ENCODE data around the gene ZNF544. TPM values are rescaled to one million over a fixed set of nuclear protein-coding genes. Genes with fewer than 3 reads are reported as not detected.
"Not testable (repeated sequence)": the region's sequence is repeated elsewhere in the genome, so short reads cannot be mapped to it uniquely, and the experiment has no call there.

The ZNF544 gene
- total and polyA plus RNA-seq, 2 donors from 2014 or later = 19.4 to 39.3 TPM

DNA sequence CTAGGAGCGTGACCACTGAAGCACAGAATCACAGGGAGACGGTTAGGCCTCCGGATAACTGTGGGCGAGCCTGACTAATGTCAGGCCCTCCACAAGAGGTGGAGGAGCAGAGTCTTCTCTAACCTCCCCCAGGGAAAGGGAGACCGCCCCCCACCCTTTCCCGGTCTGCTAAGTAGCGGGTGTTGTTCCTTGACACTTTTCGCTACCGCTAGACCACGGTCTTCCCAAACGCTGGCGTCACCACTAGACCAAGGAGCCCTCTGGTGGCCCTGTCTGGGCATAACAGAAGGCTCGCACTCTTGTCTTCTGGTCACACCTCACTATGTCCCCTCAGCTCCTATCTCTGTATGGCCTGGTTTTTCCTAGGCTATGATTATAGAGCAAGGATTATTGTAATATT lies 82.0 kb downstream of the ZNF544 start:
- H3K4me1 ChIP-seq (ENCODE audit: control insufficient read depth in 2 of 3, insufficient read depth in 2 of 3, low read depth in 1 of 3, low read length in 3 of 3); H3K27me3 ChIP-seq (ENCODE audit: control insufficient read depth, insufficient read depth, low read length); H3K4me3 ChIP-seq (ENCODE audit: low read length in 3 of 3); H3K27ac ChIP-seq (ENCODE audit: low read depth in 2 of 2, low read length in 2 of 2); intact Hi-C loops (cut with DNase I); H3K9ac ChIP-seq (ENCODE audit: low read length in 3 of 3); FAIRE-seq; H3K9me3 ChIP-seq (ENCODE audit: control insufficient read depth in 2 of 3, insufficient read depth in 1 of 3, low read length in 3 of 3): not testable (repeated sequence)
- TF ChIP-seq, protein P1, sequence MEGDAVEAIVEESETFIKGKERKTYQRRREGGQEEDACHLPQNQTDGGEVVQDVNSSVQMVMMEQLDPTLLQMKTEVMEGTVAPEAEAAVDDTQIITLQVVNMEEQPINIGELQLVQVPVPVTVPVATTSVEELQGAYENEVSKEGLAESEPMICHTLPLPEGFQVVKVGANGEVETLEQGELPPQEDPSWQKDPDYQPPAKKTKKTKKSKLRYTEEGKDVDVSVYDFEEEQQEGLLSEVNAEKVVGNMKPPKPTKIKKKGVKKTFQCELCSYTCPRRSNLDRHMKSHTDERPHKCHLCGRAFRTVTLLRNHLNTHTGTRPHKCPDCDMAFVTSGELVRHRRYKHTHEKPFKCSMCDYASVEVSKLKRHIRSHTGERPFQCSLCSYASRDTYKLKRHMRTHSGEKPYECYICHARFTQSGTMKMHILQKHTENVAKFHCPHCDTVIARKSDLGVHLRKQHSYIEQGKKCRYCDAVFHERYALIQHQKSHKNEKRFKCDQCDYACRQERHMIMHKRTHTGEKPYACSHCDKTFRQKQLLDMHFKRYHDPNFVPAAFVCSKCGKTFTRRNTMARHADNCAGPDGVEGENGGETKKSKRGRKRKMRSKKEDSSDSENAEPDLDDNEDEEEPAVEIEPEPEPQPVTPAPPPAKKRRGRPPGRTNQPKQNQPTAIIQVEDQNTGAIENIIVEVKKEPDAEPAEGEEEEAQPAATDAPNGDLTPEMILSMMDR (IDR thresholded peaks at IDR 0.05; ENCODE audit: borderline replicate concordance, extremely low read depth, insufficient read depth) = peak; percentile 27
- peaks cover 15 to 32% (median 27%) of the 10 kb centered on the region in 3 donors for H3K36me3 ChIP-seq (ENCODE audit: control insufficient read depth in 2 of 3, insufficient read depth in 3 of 3, low read length in 3 of 3)
- DNase-seq = peak in 4 of 5 donors; percentile 18 to 52 (median 34)

DNA sequence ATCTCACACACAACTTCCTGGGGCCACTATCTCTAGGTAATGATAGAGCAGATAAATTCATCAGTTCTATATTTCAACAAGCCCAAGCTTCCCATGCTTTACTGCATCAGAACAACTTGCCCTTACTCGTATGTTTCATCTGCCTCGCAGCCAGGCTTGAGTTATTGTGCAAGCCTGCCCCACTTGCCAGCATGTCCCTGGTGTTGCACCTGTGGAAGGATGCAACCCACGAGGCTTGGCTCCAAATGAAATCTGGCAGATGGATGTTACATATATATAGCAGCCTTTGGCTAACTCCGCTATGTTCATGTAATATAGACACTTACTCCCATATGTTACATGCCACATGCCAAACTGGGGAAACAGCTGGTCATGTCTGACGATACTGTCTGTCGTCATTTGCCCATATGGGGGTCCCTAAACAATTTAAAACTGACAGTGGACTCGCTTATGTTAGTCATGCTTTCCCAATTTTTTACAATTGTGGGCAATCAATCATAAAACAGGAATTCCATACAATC lies 82.7 kb downstream of the ZNF544 start:
- no peaks in the 10 kb centered on the region for H3K9me3 ChIP-seq (ENCODE audit: control insufficient read depth in 2 of 3, insufficient read depth in 1 of 3, low read length in 3 of 3)
- TF ChIP-seq, protein P1 (IDR thresholded peaks at IDR 0.05; ENCODE audit: borderline replicate concordance, extremely low read depth, insufficient read depth) = no peak
- no peak overlapping the region for H3K4me3 ChIP-seq (ENCODE audit: low read length in 3 of 3)
- peaks cover 0 to under 1% (median 0%) of the 10 kb centered on the region in 3 donors for H3K4me1 ChIP-seq (ENCODE audit: control insufficient read depth in 2 of 3, insufficient read depth in 2 of 3, low read depth in 1 of 3, low read length in 3 of 3)
- H3K27ac ChIP-seq (ENCODE audit: low read depth in 2 of 2, low read length in 2 of 2) = no peak overlapping the region
- intact Hi-C loops (cut with DNase I) = no loop called here
- H3K36me3 ChIP-seq (ENCODE audit: control insufficient read depth in 2 of 3, insufficient read depth in 3 of 3, low read length in 3 of 3) = peaks cover 15 to 32% (median 27%) of the 10 kb centered on the region in 3 donors
- no peak for FAIRE-seq
- no peak for DNase-seq
- H3K9ac ChIP-seq (ENCODE audit: low read length in 3 of 3) = no peak overlapping the region
- no peaks in the 10 kb centered on the region for H3K27me3 ChIP-seq (ENCODE audit: control insufficient read depth, insufficient read depth, low read length)

Other genes starting within 250 kb of the ZNF544 start
- gene ZNF606, start 226.1 kb upstream of the ZNF544 start, total RNA-seq = 23.0 TPM
- 7.2 TPM for gene ZNF606, start 226.1 kb upstream of the ZNF544 start, polyA plus RNA-seq (ENCODE audit: insufficient read depth, low read depth, low replicate concordance)
- 0.98 TPM for gene ZSCAN1, start 194.9 kb upstream of the ZNF544 start, total RNA-seq
- 2.8 TPM for gene ZSCAN1, start 194.9 kb upstream of the ZNF544 start, polyA plus RNA-seq (ENCODE audit: insufficient read depth, low read depth, low replicate concordance)
- 9.7 TPM for gene ZNF135, start 169.6 kb upstream of the ZNF544 start, total RNA-seq
- 5.6 TPM for gene ZNF135, start 169.6 kb upstream of the ZNF544 start, polyA plus RNA-seq (ENCODE audit: insufficient read depth, low read depth, low replicate concordance)
- 103 TPM for gene ZSCAN18, start 130.7 kb upstream of the ZNF544 start, total RNA-seq
- gene ZSCAN18, start 130.7 kb upstream of the ZNF544 start, polyA plus RNA-seq (ENCODE audit: insufficient read depth, low read depth, low replicate concordance) = 73.2 TPM
- 12.5 TPM for gene ZNF329, start 78.1 kb upstream of the ZNF544 start, total RNA-seq
- gene ZNF329, start 78.1 kb upstream of the ZNF544 start, polyA plus RNA-seq (ENCODE audit: insufficient read depth, low read depth, low replicate concordance) = 8.4 TPM
- gene ZNF274, start 45.9 kb upstream of the ZNF544 start, total RNA-seq = 42.4 TPM
- gene ZNF274, start 45.9 kb upstream of the ZNF544 start, polyA plus RNA-seq (ENCODE audit: insufficient read depth, low read depth, low replicate concordance) = 10.9 TPM
- 9.0 TPM for gene ZNF8, start 50.0 kb downstream of the ZNF544 start, total RNA-seq
- gene ZNF8, start 50.0 kb downstream of the ZNF544 start, polyA plus RNA-seq (ENCODE audit: insufficient read depth, low read depth, low replicate concordance) = 1.3 TPM
- gene ERVK3-1, start 76.5 kb downstream of the ZNF544 start, total RNA-seq = 35.4 TPM
- 41.6 TPM for gene ERVK3-1, start 76.5 kb downstream of the ZNF544 start, polyA plus RNA-seq (ENCODE audit: insufficient read depth, low read depth, low replicate concordance)
- gene ZSCAN22, start 98.1 kb downstream of the ZNF544 start, total RNA-seq = 3.3 TPM
- 1.1 TPM for gene ZSCAN22, start 98.1 kb downstream of the ZNF544 start, polyA plus RNA-seq (ENCODE audit: insufficient read depth, low read depth, low replicate concordance)
- 10.9 TPM for gene A1BG, start 124.6 kb downstream of the ZNF544 start, total RNA-seq
- 19.0 TPM for gene A1BG, start 124.6 kb downstream of the ZNF544 start, polyA plus RNA-seq (ENCODE audit: insufficient read depth, low read depth, low replicate concordance)
- 5.0 TPM for gene ZNF497, start 133.8 kb downstream of the ZNF544 start, total RNA-seq
- gene ZNF497, start 133.8 kb downstream of the ZNF544 start, polyA plus RNA-seq (ENCODE audit: insufficient read depth, low read depth, low replicate concordance) = 1.7 TPM
- gene ZNF837, start 152.1 kb downstream of the ZNF544 start, total RNA-seq = 5.0 TPM
- gene ZNF837, start 152.1 kb downstream of the ZNF544 start, polyA plus RNA-seq (ENCODE audit: insufficient read depth, low read depth, low replicate concordance) = 3.6 TPM
- gene RPS5, start 158.4 kb downstream of the ZNF544 start, total RNA-seq = 802 TPM
- gene RPS5, start 158.4 kb downstream of the ZNF544 start, polyA plus RNA-seq (ENCODE audit: insufficient read depth, low read depth, low replicate concordance) = 929 TPM
- gene RNF225, start 166.7 kb downstream of the ZNF544 start, total RNA-seq = 0.25 TPM
- gene RNF225, start 166.7 kb downstream of the ZNF544 start, polyA plus RNA-seq (ENCODE audit: insufficient read depth, low read depth, low replicate concordance) = not detected
- 13.0 TPM for gene ZNF584, start 179.7 kb downstream of the ZNF544 start, total RNA-seq
- gene ZNF584, start 179.7 kb downstream of the ZNF544 start, polyA plus RNA-seq (ENCODE audit: insufficient read depth, low read depth, low replicate concordance) = 6.2 TPM
- gene ZNF132, start 211.2 kb downstream of the ZNF544 start, total RNA-seq = 7.8 TPM
- 2.9 TPM for gene ZNF132, start 211.2 kb downstream of the ZNF544 start, polyA plus RNA-seq (ENCODE audit: insufficient read depth, low read depth, low replicate concordance)
- 9.9 TPM for gene ZNF324B, start 222.7 kb downstream of the ZNF544 start, total RNA-seq
- 3.4 TPM for gene ZNF324B, start 222.7 kb downstream of the ZNF544 start, polyA plus RNA-seq (ENCODE audit: insufficient read depth, low read depth, low replicate concordance)
- 13.0 TPM for gene ZNF324, start 238.2 kb downstream of the ZNF544 start, total RNA-seq
- gene ZNF324, start 238.2 kb downstream of the ZNF544 start, polyA plus RNA-seq (ENCODE audit: insufficient read depth, low read depth, low replicate concordance) = 3.9 TPM
- 13.3 TPM for gene ZNF446, start 247.4 kb downstream of the ZNF544 start, total RNA-seq
- 12.6 TPM for gene ZNF446, start 247.4 kb downstream of the ZNF544 start, polyA plus RNA-seq (ENCODE audit: insufficient read depth, low read depth, low replicate concordance)